HG03354 (cell line): ENCODE results near the gene DYNC2I2.
"Not testable (repeated sequence)": the region's sequence is repeated elsewhere in the genome, so short reads cannot be mapped to it uniquely, and the experiment has no call there.

Experiments used
- ATAC-seq: cut with Tn5 transposase; IDR thresholded peaks from one replicate; pipeline ENCODE4 v1.9.1; 2021; ENCODE audit warnings: mild to moderate bottlenecking; ENCODE audit not compliant: unreplicated experiment, poor library complexity, severe bottlenecking

Gene DYNC2I2

DNA sequence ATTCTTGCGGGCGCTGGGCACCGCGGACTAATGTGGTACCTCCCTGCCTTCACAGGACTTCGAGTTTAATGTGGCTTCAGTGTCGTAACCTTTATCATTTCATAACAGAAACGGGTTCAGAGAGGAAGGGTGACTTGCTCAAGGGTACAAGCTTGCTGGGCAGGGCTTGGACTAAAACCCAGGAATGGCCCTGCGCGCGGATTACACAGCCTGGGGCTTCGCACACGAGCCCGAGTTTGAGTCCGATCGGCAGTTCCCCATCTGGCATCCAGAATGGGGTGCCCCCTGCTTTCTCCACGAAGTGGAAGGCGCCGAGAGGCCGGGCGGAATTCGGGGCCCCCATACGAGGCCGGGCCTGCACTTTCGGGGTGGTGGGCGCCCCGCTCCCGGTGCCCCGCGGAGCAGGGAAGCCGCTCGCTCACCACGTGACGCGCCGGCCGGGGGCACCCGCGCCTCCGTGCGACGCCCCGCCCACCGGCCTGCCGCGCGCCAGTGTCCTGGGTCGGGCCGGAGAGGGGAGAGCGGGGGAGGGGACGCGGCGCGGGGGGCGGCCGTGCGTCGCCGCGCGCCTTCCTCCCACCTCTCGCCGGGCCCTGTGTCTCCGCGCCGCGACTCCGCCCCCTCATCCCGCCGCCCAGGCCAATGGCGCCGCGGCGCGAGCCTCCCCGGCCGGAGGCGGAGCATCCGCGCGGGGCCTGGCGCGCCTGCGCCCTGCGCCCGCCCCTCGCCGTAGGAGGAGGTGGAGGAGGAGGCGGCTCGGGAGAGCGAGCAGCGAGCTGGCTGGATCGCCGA is 32.0 kb upstream of the DYNC2I2 start, which contains the start of gene SET:
Gene SET (plus strand): TSS at position 722 of the 792 bp plus-strand sequence. CDS start 361 bp downstream, outside the sequence.
- ATAC-seq: peak; percentile 69

DNA sequence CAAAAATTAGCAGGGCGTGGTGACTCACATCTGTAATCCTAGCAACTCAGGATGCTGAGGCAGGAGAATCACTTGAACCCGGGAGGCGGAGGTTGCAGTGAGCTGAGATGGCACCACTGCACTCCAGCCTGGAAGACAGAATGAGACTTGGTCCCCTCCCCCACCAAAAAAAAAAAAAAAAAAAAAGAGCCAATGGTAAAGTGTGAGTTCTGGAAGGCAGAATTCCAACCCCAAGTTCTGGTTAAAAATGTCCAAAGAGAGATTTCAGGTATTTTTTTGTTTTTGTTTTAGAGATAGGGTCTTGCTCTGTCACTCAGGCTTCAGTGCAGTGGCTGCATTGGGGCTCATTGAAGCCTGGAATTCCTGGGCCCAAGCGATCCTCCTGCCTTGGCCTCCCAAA is 30.8 kb upstream of the DYNC2I2 start:
- no peak for ATAC-seq

- ATAC-seq: no peak
Observed at GRCh38 chr9:128685636-128686489, 29.2 kb upstream of the DYNC2I2 start.

GRCh38 chr9:128684325-128685199 is 27.9 kb upstream of the DYNC2I2 start:
- ATAC-seq: peak; percentile 46

DNA sequence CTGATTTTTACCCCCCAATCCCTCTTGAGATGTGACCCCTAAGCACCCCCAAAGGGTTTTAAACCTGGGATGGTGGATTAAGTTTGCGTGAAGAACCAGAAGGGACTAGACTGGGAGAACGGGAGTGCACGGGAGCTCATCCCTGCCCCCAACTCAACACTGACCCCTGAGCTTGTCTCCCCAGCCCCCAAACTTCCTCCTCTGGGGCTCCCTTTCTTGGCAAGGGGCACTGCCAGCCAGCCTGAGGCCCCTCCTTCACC is 27.3 kb upstream of the DYNC2I2 start:
- peak; percentile 5 for ATAC-seq

DNA sequence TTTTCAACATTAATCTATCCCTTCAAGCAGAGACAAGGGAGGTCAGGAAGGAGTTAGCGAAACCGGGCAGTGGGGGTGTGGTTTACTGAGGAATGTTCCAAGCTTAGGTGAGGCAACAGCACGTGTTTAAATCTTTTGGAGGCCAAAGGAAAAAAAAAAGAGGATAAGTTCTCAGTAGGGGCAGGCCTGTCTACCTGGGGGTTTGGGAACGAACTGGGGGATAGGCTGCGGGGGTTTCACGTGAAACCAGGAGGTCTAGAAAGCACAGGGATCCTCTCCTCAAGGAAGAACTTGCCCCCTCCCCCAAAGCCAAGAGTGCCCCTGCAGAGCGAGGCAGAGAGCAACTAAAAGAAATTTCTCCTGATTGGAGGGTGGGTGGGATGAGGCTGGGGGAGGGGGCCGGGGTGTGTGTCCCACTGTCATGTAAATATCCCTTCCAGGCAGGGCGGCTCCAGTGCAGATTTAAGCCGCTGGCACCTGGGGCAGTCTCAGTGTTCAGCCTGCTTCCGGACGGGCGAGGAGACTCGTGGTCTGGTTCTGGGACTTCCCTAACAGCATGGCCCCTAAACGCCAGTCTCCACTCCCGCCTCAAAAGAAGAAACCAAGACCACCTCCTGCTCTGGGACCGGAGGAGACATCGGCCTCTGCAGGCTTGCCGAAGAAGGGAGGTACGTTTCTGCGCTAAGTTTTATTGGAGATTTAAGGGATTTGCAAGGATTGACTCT is 26.9 kb upstream of the DYNC2I2 start:
- peak; percentile 42 for ATAC-seq

- ATAC-seq: no peak
Observed at GRCh38 chr9:128677794-128678193, 21.1 kb upstream of the DYNC2I2 start.

DNA sequence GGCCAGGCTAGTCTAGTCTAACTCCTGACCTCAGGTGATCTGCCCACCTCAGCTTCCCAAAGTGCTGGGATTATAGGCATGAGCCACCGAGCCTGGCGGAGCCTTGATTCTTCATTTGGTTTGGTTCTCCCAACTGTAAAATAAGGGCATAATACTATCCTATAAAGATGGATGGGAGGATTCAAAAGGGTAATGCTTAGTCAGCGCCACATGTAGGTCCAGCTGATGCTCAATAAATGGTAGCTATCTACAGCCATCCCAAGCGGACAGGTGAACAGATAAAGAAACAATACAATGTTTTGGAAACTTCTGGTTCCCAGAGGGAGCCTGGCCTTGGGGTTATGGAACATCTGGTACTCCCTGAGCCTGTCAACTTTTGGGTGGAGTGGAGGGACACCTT is 18.7 kb upstream of the DYNC2I2 start:
- no peak for ATAC-seq

DNA sequence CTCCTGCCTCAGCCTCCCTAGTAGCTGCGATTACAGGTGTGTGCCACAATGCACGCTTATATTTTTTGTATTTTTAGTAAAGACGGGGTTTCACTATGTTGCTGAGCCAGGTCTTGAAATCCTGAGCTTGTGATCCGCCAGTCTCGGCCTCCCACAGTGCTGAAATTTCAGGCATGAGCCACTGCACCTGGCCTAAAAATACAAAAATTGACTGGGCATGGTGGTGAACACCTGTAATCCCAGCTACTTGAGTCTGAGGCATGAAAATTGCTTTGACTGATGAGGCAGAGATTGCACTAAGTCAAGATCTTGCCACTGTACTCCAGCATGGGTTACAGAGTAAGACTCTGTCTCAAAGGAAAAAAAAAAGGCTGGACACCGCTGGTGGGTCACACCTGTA is 13.1 kb upstream of the DYNC2I2 start:
- no peak for ATAC-seq

- ATAC-seq: not testable (repeated sequence)
Observed at GRCh38 chr9:128666481-128666941, 9.9 kb upstream of the DYNC2I2 start.

- no peak for ATAC-seq
Observed at GRCh38 chr9:128657796-128658195, 1.1 kb upstream of the DYNC2I2 start.

- ATAC-seq: no peak
Observed at GRCh38 chr9:128657344-128657704, 677 bp upstream of the DYNC2I2 start.

- no peak for ATAC-seq
Observed at GRCh38 chr9:128654481-128654880, 2.2 kb downstream of the DYNC2I2 start.

- no peak for ATAC-seq
Observed at GRCh38 chr9:128653908-128654307, 2.7 kb downstream of the DYNC2I2 start.

DNA sequence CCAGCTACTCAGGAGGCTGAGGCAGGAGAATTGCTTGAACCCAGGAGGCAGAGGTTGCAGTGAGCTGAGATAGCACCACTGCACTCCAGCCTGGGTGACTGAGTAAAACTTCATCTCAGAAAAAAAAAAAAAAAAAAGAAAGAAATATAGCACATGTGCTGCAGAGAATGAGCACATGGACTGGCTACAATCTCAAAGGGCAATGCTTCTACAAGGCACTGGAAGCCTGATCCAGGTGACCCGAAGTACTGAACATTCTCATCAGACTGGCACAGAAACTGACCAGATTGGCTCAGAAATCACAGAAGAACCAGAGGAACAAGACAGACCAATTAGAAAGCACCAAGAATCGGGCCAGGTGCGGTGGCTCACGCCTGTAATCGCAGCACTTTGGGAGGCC is 4.8 kb downstream of the DYNC2I2 start:
- ATAC-seq: no peak

DNA sequence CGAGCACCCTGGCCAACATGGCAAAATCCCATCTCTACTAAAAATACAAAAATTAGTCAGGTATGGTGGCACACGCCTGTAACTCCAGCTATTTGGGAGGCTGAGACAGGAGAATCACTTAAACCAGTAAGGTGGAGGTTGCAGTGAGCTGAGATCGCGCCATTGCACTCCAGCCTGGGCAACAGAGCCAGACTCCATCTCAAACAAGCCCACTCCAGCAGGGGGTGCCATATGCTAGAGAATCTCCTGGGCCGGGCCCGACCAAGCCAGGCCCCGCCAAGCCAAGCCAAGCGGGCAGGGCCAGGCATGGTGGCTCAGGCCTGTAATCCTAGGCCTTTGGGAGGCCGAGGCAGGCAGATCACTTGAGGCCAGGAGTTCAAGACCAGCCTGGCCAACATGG is 8.4 kb downstream of the DYNC2I2 start:
- ATAC-seq: not testable (repeated sequence)

- no peak for ATAC-seq
Observed at GRCh38 chr9:128643519-128644300, 12.9 kb downstream of the DYNC2I2 start.

- no peak for ATAC-seq
Observed at GRCh38 chr9:128642675-128643245, 13.9 kb downstream of the DYNC2I2 start.
